SK-N-SH treated with all-trans-retinoic acid at 6 μM for 48 hours (cell line): ENCODE measurements around the gene PAPPA.

Experiments used
- ATAC-seq: fragments of 200-7000 bp; cut with Tn5 transposase; 3 replicates; pipeline ENCODE4 v1.9.1; 2020; ENCODE audit warnings: mild to moderate bottlenecking, moderate library complexity
- ARNTL ChIP-seq: fragments of 450-650 bp; formaldehyde crosslinking; IDR thresholded peaks from 2 replicates; pipeline ENCODE4 v1.5.0; 2020; ENCODE audit warnings: low read depth, mild to moderate bottlenecking, moderate library complexity, borderline replicate concordance
- CREB5 ChIP-seq: fragments of 250-450 bp; sonication (Bioruptor Pico); IDR thresholded peaks from 2 replicates; pipeline ENCODE4 v1.5.1; 2020; ENCODE audit warnings: low read depth, mild to moderate bottlenecking, moderate library complexity
- CSDC2 ChIP-seq: fragments of 250-450 bp; sonication (Bioruptor Pico); IDR thresholded peaks from 2 replicates; pipeline ENCODE4 v1.5.0; 2020; ENCODE audit warnings: mild to moderate bottlenecking, moderate library complexity
- GLIS3 ChIP-seq: fragments of 250-450 bp; sonication (Bioruptor Pico); IDR thresholded peaks from 2 replicates; pipeline ENCODE4 v1.5.0; 2020; ENCODE audit warnings: mild to moderate bottlenecking, moderate library complexity
- ISL1 ChIP-seq: fragments of 250-450 bp; sonication (Bioruptor Pico); IDR thresholded peaks from 2 replicates; pipeline ENCODE4 v2.1.2; 2022; ENCODE audit warnings: mild to moderate bottlenecking, moderate library complexity
- OSR1 ChIP-seq: fragments of 250-450 bp; sonication (Bioruptor Pico); IDR thresholded peaks from 2 replicates; pipeline ENCODE4 v1.8.0; 2022; ENCODE audit warnings: moderate library complexity, mild to moderate bottlenecking, inconsistent platforms
- PPARA ChIP-seq: fragments of 250-450 bp; sonication (Bioruptor Pico); IDR thresholded peaks from 2 replicates; pipeline ENCODE4 v1.5.0; 2020; ENCODE audit warnings: mild to moderate bottlenecking, borderline replicate concordance
- RARB ChIP-seq: fragments of 250-450 bp; sonication (Bioruptor Pico); IDR thresholded peaks from 2 replicates; pipeline ENCODE4 v1.8.0; 2021; ENCODE audit warnings: mild to moderate bottlenecking, moderate library complexity
- SNAI2 ChIP-seq: fragments of 250-450 bp; sonication (Bioruptor Pico); IDR thresholded peaks from 2 replicates; pipeline ENCODE4 v1.5.0; 2020; ENCODE audit warnings: mild to moderate bottlenecking, moderate library complexity
- TCF4 ChIP-seq: fragments of 250-450 bp; sonication (Bioruptor Pico); IDR thresholded peaks from 2 replicates; pipeline ENCODE4 v1.8.0; 2021; ENCODE audit warnings: mild to moderate bottlenecking, moderate library complexity, borderline replicate concordance
- TOX ChIP-seq: fragments of 250-450 bp; sonication (Bioruptor Pico); IDR thresholded peaks from 2 replicates; pipeline ENCODE4 v1.8.0; 2021; ENCODE audit warnings: mild to moderate bottlenecking, moderate library complexity, borderline replicate concordance
- TSHZ2 ChIP-seq: fragments of 250-450 bp; sonication (Bioruptor Pico); IDR thresholded peaks from 2 replicates; pipeline ENCODE4 v1.5.0; 2020; ENCODE audit warnings: mild to moderate bottlenecking, moderate library complexity
- ZC3H10 ChIP-seq: fragments of 250-450 bp; sonication (Bioruptor Pico); IDR thresholded peaks from 2 replicates; pipeline ENCODE4 v1.5.1; 2021; ENCODE audit warnings: mild to moderate bottlenecking, moderate library complexity
- ZFP3 ChIP-seq: fragments of 250-450 bp; sonication (Bioruptor Pico); IDR thresholded peaks from 2 replicates; pipeline ENCODE4 v1.5.0; 2020; ENCODE audit warnings: mild to moderate bottlenecking, moderate library complexity
- ZFP30 ChIP-seq: fragments of 450-650 bp; formaldehyde crosslinking; IDR thresholded peaks from 2 replicates; pipeline ENCODE4 v1.5.0; 2022; ENCODE audit warnings: mild to moderate bottlenecking, moderate library complexity
- ZNF565 ChIP-seq: fragments of 450-650 bp; formaldehyde crosslinking; conservative IDR thresholded peaks from 2 replicates; pipeline ENCODE4 v1.5.0; 2020; ENCODE audit warnings: low read depth, mild to moderate bottlenecking, moderate library complexity
- ZNF70 ChIP-seq: fragments of 450-650 bp; formaldehyde crosslinking; IDR thresholded peaks from 2 replicates; pipeline ENCODE4 v1.5.0; 2020; ENCODE audit warnings: mild to moderate bottlenecking, moderate library complexity
- TF ChIP-seq, protein P1 (sequence below): fragments of 250-450 bp; sonication (Bioruptor Pico); IDR thresholded peaks from 2 replicates; pipeline ENCODE4 v1.8.0; 2020; ENCODE audit warnings: mild to moderate bottlenecking, moderate library complexity, borderline replicate concordance
- TF ChIP-seq, protein P2 (sequence below): fragments of 250-450 bp; sonication (Bioruptor Pico); IDR thresholded peaks from 2 replicates; pipeline ENCODE4 v1.5.1; 2021; ENCODE audit warnings: mild to moderate bottlenecking, moderate library complexity

Gene PAPPA

GRCh38 chr9:116303270-116303669 lies 149.7 kb downstream of the PAPPA start:
- TF ChIP-seq GLIS3 (CRISPR knock-in tag) (no peak), ZFP30 (no peak), SNAI2 (no peak), TOX (CRISPR knock-in tag) (no peak), RARB (no peak), PPARA (CRISPR knock-in tag) (no peak), ZNF70 (no peak), TCF4 (no peak), ZC3H10 (CRISPR knock-in tag) (no peak), CSDC2 (no peak), ZFP3 (CRISPR knock-in tag) (no peak)
- TF ChIP-seq, protein P1, sequence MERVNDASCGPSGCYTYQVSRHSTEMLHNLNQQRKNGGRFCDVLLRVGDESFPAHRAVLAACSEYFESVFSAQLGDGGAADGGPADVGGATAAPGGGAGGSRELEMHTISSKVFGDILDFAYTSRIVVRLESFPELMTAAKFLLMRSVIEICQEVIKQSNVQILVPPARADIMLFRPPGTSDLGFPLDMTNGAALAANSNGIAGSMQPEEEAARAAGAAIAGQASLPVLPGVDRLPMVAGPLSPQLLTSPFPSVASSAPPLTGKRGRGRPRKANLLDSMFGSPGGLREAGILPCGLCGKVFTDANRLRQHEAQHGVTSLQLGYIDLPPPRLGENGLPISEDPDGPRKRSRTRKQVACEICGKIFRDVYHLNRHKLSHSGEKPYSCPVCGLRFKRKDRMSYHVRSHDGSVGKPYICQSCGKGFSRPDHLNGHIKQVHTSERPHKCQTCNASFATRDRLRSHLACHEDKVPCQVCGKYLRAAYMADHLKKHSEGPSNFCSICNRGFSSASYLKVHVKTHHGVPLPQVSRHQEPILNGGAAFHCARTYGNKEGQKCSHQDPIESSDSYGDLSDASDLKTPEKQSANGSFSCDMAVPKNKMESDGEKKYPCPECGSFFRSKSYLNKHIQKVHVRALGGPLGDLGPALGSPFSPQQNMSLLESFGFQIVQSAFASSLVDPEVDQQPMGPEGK (CRISPR knock-in tag): no peak
- TF ChIP-seq, protein P2, sequence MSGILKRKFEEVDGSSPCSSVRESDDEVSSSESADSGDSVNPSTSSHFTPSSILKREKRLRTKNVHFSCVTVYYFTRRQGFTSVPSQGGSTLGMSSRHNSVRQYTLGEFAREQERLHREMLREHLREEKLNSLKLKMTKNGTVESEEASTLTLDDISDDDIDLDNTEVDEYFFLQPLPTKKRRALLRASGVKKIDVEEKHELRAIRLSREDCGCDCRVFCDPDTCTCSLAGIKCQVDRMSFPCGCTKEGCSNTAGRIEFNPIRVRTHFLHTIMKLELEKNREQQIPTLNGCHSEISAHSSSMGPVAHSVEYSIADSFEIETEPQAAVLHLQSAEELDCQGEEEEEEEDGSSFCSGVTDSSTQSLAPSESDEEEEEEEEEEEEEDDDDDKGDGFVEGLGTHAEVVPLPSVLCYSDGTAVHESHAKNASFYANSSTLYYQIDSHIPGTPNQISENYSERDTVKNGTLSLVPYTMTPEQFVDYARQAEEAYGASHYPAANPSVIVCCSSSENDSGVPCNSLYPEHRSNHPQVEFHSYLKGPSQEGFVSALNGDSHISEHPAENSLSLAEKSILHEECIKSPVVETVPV (CRISPR knock-in tag): no peak
- no peak for ATAC-seq

GRCh38 chr9:116303886-116304538 lies 150.4 kb downstream of the PAPPA start:
- no peak for TF ChIP-seq GLIS3 (CRISPR knock-in tag)
- TF ChIP-seq RARB: no peak
- TF ChIP-seq ISL1 (CRISPR knock-in tag): no peak
- no peak for ATAC-seq

- TF ChIP-seq, protein P2 (CRISPR knock-in tag): no peak
- no peak for TF ChIP-seq CSDC2
- no peak for TF ChIP-seq ZNF70
- no peak for TF ChIP-seq GLIS3 (CRISPR knock-in tag)
- TF ChIP-seq ZFP30: no peak
- no peak for TF ChIP-seq TCF4
- no peak for TF ChIP-seq ARNTL (CRISPR knock-in tag)
- no peak for TF ChIP-seq ZFP3 (CRISPR knock-in tag)
- ATAC-seq: no peak
Measured at GRCh38 chr9:116304761-116305160, 151.2 kb downstream of the PAPPA start.

DNA sequence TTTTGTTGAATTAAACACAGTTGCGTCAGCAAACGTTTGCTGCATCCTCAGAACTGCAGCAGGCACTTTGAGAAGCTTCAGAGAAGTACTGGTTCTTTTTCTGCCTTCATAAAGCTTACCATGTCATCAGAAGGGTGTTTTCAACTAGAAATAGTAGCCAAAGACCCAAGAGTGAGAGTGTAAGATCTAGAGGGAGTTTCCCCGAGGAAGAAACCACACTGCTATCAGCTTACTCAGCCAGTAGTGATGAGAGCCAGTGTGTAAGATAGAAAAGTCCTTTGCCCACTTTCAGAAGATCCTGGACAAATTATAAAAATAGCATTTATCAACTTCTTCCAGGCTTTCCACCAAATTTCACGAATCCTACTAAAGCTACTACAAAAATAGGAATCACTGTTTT lies 154.5 kb downstream of the PAPPA start:
- no peak for TF ChIP-seq ZNF70
- TF ChIP-seq ZC3H10 (CRISPR knock-in tag): no peak
- no peak for TF ChIP-seq CSDC2
- TF ChIP-seq TSHZ2 (CRISPR knock-in tag): no peak
- TF ChIP-seq PPARA (CRISPR knock-in tag): no peak
- TF ChIP-seq ZFP30: no peak
- no peak for TF ChIP-seq ZFP3 (CRISPR knock-in tag)
- TF ChIP-seq RARB: no peak
- TF ChIP-seq TCF4: no peak
- TF ChIP-seq OSR1 (CRISPR knock-in tag): no peak
- no peak for ATAC-seq

DNA sequence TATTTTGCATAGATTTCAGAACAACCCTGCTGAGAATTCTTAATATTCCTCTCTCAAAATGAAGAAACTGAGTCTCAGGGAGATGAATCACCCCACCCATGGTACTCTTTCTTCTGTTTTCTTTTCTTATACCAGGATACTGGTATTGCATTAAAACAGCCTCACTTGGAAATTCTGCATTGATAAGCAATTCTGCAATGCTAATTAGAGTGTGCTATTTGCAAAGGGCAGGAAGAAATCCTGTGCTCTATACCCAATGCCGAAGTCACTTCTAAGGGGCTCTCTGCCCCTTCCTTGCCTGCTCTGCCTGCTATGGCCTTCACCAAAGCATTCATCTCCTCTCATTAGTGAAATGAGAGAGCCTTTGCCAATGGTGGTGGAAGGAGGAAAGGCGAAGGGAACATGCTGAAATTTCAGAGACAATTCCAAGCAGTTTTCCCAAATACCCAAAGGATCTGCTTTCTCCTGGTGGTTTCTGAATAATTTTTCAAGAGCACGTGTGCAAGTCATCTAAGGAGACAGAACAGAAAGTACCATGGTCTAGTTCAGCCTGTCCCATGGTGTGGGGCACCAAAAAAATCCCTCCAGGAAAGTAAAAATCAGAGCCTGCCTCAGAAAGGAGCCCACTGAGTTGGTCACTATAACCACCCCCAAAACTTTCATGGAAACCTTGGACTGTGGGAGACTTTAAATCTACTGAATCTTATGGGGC lies 156.5 kb downstream of the PAPPA start:
- no peak for ATAC-seq
- no peak for TF ChIP-seq ISL1 (CRISPR knock-in tag)
- no peak for TF ChIP-seq CREB5 (CRISPR knock-in tag)
- TF ChIP-seq, protein P1 (CRISPR knock-in tag): no peak
- TF ChIP-seq TOX (CRISPR knock-in tag): no peak
- TF ChIP-seq, protein P2 (CRISPR knock-in tag): no peak
- no peak for TF ChIP-seq GLIS3 (CRISPR knock-in tag)
- TF ChIP-seq RARB: no peak
- TF ChIP-seq ZNF565 (CRISPR knock-in tag): no peak
- no peak for TF ChIP-seq CSDC2
- TF ChIP-seq ZFP3 (CRISPR knock-in tag): no peak
- no peak for TF ChIP-seq ARNTL (CRISPR knock-in tag)
- no peak for TF ChIP-seq PPARA (CRISPR knock-in tag)
